H1 (cell line): Measurements from ENCODE around the gene RSKR. TPM values are rescaled to one million over a fixed set of nuclear protein-coding genes. Genes with fewer than 3 reads are reported as not detected.

Experiments
- CTCF ChIA-PET: fragments of 300-600 bp; sonication (Branson Sonifier 250); formaldehyde crosslinking; loops from one replicate; lab custom pipeline; 2021; ENCODE audit not compliant: partially characterized antibody; lab: Charles Lee
- POLR2A ChIA-PET: fragments of 300-600 bp; sonication (Branson Sonifier 250); formaldehyde crosslinking; loops from one replicate; lab custom pipeline; 2021; ENCODE audit warnings: inconsistent platforms; ENCODE audit not compliant: partially characterized antibody; lab: Charles Lee
- DNase-seq, 2 experiments: peaks; one replicate each; pipeline versions ENCODE4 v3.0.0 to v3.0.0-alpha.2; 2010 to 2022; ENCODE audit warnings: low spot score in 2 of 2, low read depth in 1 of 2, mixed read lengths in 1 of 2
- FAIRE-seq: peaks from 2 replicates; lab custom pipeline; 2011; peaks lifted over from hg19 to GRCh38; lab: Jason Lieb, UNC
- H2AFZ ChIP-seq: 2 replicates; pipeline ENCODE4 v1.8.1; 2012; ENCODE audit warnings: low read length, inconsistent platforms
- H2AK5ac ChIP-seq: 2 replicates; pipeline ENCODE4 v1.6.1; 2013; ENCODE audit warnings: low read depth, low read length
- H2BK120ac ChIP-seq: replicated peaks from 2 replicates; pipeline ENCODE3; 2013; ENCODE audit warnings: low read depth, low read length, inconsistent platforms
- H2BK12ac ChIP-seq: 2 replicates; pipeline ENCODE4 v1.6.1; 2013; ENCODE audit warnings: low read depth, low read length
- H2BK15ac ChIP-seq: 2 replicates; pipeline ENCODE4 v1.6.1; 2013; ENCODE audit warnings: low read length
- H2BK20ac ChIP-seq: 2 replicates; pipeline ENCODE4 v1.6.1; 2013; ENCODE audit warnings: low read length
- H2BK5ac ChIP-seq: 2 replicates; pipeline ENCODE4 v1.6.1; 2013; ENCODE audit warnings: low read depth, low read length
- H3K14ac ChIP-seq: 2 replicates; pipeline ENCODE4 v1.6.1; 2013; ENCODE audit warnings: inconsistent platforms; ENCODE audit not compliant: insufficient read length
- H3K18ac ChIP-seq: 2 replicates; pipeline ENCODE4 v1.6.1; 2013; ENCODE audit warnings: low read length; ENCODE audit errors: extremely low read depth
- H3K23ac ChIP-seq: 2 replicates; pipeline ENCODE4 v1.6.1; 2013; ENCODE audit warnings: inconsistent platforms; ENCODE audit not compliant: insufficient read length
- H3K23me2 ChIP-seq: 2 replicates; pipeline ENCODE4 v1.6.1; 2013; ENCODE audit warnings: low read depth, low read length
- H3K27ac ChIP-seq: 2 replicates; pipeline ENCODE4 v1.6.1; 2011; ENCODE audit warnings: low read depth, low read length, inconsistent platforms
- H3K27me3 ChIP-seq, 4 experiments: replicated peaks in 1 of 4; 1 replicate in 1 of 4; 2 replicates in 3 of 4; pipeline versions ENCODE4 v1.6.1 to v1.8.1; 2011 to 2013; ENCODE audit warnings: low read length in 3 of 4, mild to moderate bottlenecking in 3 of 4, inconsistent platforms in 2 of 4, mixed read lengths in 2 of 4, moderate library complexity in 1 of 4; ENCODE audit not compliant: control insufficient read depth in 3 of 4, insufficient read depth in 3 of 4; ENCODE audit errors: extremely low read depth in 1 of 4
- H3K36me3 ChIP-seq, 4 experiments: 2 replicates each; pipeline versions ENCODE4 v1.6.1 to v1.8.1; 2011 to 2013; ENCODE audit warnings: mild to moderate bottlenecking in 4 of 4, low read length in 3 of 4, moderate library complexity in 2 of 4, control low read depth in 1 of 4, inconsistent platforms in 1 of 4; ENCODE audit not compliant: insufficient read depth in 4 of 4, control insufficient read depth in 2 of 4
- H3K4ac ChIP-seq: replicated peaks from 2 replicates; pipeline ENCODE3; 2013; ENCODE audit warnings: low read length, low read depth, mixed read lengths, inconsistent platforms; ENCODE audit not compliant: insufficient read length
- H3K4me1 ChIP-seq, 4 experiments: replicated peaks in 1 of 4; 1 replicate in 1 of 4; 2 replicates in 3 of 4; pipeline versions ENCODE4 v1.6.1 to v1.8.1; 2011 to 2013; ENCODE audit warnings: low read length in 3 of 4, inconsistent platforms in 2 of 4, mixed read lengths in 1 of 4; ENCODE audit not compliant: insufficient read depth in 4 of 4, control insufficient read depth in 3 of 4
- H3K4me2 ChIP-seq, 2 experiments: 2 replicates each; pipeline versions ENCODE4 v1.6.1 to v1.8.1; 2011 to 2013; ENCODE audit warnings: low read depth in 2 of 2, low read length in 2 of 2, control low read depth in 1 of 2, inconsistent platforms in 1 of 2, mild to moderate bottlenecking in 1 of 2; ENCODE audit not compliant: insufficient read depth in 1 of 2
- H3K4me3 ChIP-seq, 4 experiments: fragments of 200-600, 300-600 bp in 1 of 4; sonication (generic), shearing (Covaris generic), sonication (Bioruptor Twin) in 1 of 4; 2 replicates each; pipeline versions ENCODE4 v1.5.1 to v1.8.1; 2011 to 2016; ENCODE audit warnings: low read length in 4 of 4, low read depth in 3 of 4, control low read depth in 2 of 4, inconsistent platforms in 2 of 4, mild to moderate bottlenecking in 2 of 4, mixed read lengths in 1 of 4, moderate library complexity in 1 of 4; ENCODE audit not compliant: insufficient read depth in 2 of 4; ENCODE audit errors: extremely low read depth in 1 of 4
- H3K56ac ChIP-seq: replicated peaks from 2 replicates; pipeline ENCODE3; 2013; ENCODE audit warnings: low read depth, mild to moderate bottlenecking, mixed read lengths, low read length, inconsistent platforms; ENCODE audit not compliant: insufficient read length
- H3K79me1 ChIP-seq: 2 replicates; pipeline ENCODE4 v1.6.1; 2013; ENCODE audit warnings: low read depth, low read length, control low read depth
- H3K79me2 ChIP-seq, 2 experiments: 2 replicates each; pipeline versions ENCODE4 v1.6.1 to v1.8.1; 2012 to 2013; ENCODE audit warnings: low read length in 2 of 2, mild to moderate bottlenecking in 2 of 2, inconsistent platforms in 1 of 2; ENCODE audit not compliant: insufficient read depth in 2 of 2, control insufficient read depth in 1 of 2
- H3K9ac ChIP-seq, 4 experiments: replicated peaks in 1 of 4; 1 replicate in 1 of 4; 2 replicates in 3 of 4; pipeline versions ENCODE4 v1.6.1 to v1.8.1; 2011 to 2013; ENCODE audit warnings: low read depth in 3 of 4, low read length in 3 of 4, control low read depth in 2 of 4, mild to moderate bottlenecking in 2 of 4, moderate library complexity in 2 of 4, inconsistent platforms in 1 of 4; ENCODE audit errors: extremely low read depth in 1 of 4
- H3K9me3 ChIP-seq, 2 experiments: 2 replicates each; pipeline versions ENCODE4 v1.6.1 to v1.8.1; 2012 to 2013; ENCODE audit warnings: mild to moderate bottlenecking in 2 of 2, moderate library complexity in 2 of 2, control low read depth in 1 of 2, inconsistent platforms in 1 of 2, low read depth in 1 of 2, low read length in 1 of 2, mixed read lengths in 1 of 2; ENCODE audit not compliant: insufficient read depth in 2 of 2
- H4K20me1 ChIP-seq, 2 experiments: replicated peaks in 1 of 2; 2 replicates each; pipeline versions ENCODE3 to v1.8.1; 2011 to 2013; ENCODE audit warnings: inconsistent platforms in 2 of 2, low read length in 2 of 2, mild to moderate bottlenecking in 1 of 2; ENCODE audit not compliant: insufficient read depth in 2 of 2, control insufficient read depth in 1 of 2
- H4K5ac ChIP-seq: 2 replicates; pipeline ENCODE4 v1.6.1; 2013; ENCODE audit warnings: low read length, low read depth, mixed read lengths, inconsistent platforms; ENCODE audit not compliant: insufficient read length
- H4K8ac ChIP-seq: 2 replicates; pipeline ENCODE4 v1.8.0; 2013; ENCODE audit warnings: mild to moderate bottlenecking, moderate library complexity, low read length, inconsistent platforms; ENCODE audit not compliant: insufficient read depth; ENCODE audit errors: extremely low read depth
- H4K91ac ChIP-seq: replicated peaks from 2 replicates; pipeline ENCODE3; 2013; ENCODE audit warnings: low read length, mixed read lengths, inconsistent platforms; ENCODE audit not compliant: insufficient read length
- BACH1 ChIP-seq: IDR thresholded peaks from 2 replicates; pipeline ENCODE4 v1.6.1; 2012; ENCODE audit warnings: low read length, improper control_type of control experiment
- CBX5 ChIP-seq: fragments of 300-800, 300-1000 bp; sonication (generic); IDR thresholded peaks from 2 replicates; pipeline ENCODE4 v1.7.1; 2016; ENCODE audit warnings: antibody characterized with exemption, low read length, low read depth
- CHD1 ChIP-seq: IDR thresholded peaks from 2 replicates; pipeline ENCODE4 v1.6.1; 2012; ENCODE audit warnings: low read depth, low read length, improper control_type of control experiment
- CHD2 ChIP-seq: IDR thresholded peaks from 2 replicates; pipeline ENCODE4 v1.6.1; 2012; ENCODE audit warnings: low read length, improper control_type of control experiment
- HDAC6 ChIP-seq: IDR thresholded peaks from one replicate; pipeline ENCODE4 v1.7.1; 2012; ENCODE audit warnings: low read depth, mild to moderate bottlenecking, inconsistent platforms, low read length, moderate library complexity
- KDM4A ChIP-seq: IDR thresholded peaks from one replicate; pipeline ENCODE4 v1.7.1; 2012; ENCODE audit warnings: low read depth, mild to moderate bottlenecking, moderate library complexity, low read length, inconsistent platforms; ENCODE audit not compliant: severe bottlenecking
- NANOG ChIP-seq: IDR thresholded peaks from 2 replicates; pipeline ENCODE4 v1.6.1; 2011; ENCODE audit warnings: low read length, low read depth, mild to moderate bottlenecking, inconsistent platforms; ENCODE audit not compliant: insufficient read depth, poor library complexity, severe bottlenecking
- SAP30 ChIP-seq: fragments of 300-600 bp; sonication (generic); IDR thresholded peaks from 2 replicates; pipeline ENCODE4 v1.7.1; 2012; ENCODE audit warnings: low read length, moderate library complexity, mild to moderate bottlenecking, inconsistent platforms; ENCODE audit not compliant: insufficient read depth, insufficient replicate concordance
- SIRT6 ChIP-seq: IDR thresholded peaks from one replicate; pipeline ENCODE4 v1.7.1; 2012; ENCODE audit warnings: low read length, inconsistent platforms
- WGBS, 2 experiments: shearing (Covaris generic) in 1 of 2; methylation state at CpG; one replicate each; pipeline versions ENCODE4 v1.1.6 to v1.1.7; 2013 to 2015; ENCODE audit warnings: low lambda C conversion rate in 2 of 2, mixed read lengths in 2 of 2, inconsistent platforms in 1 of 2, low coverage in 1 of 2, missing lambda C conversion rate in 1 of 2; ENCODE audit not compliant: insufficient replicate concordance in 2 of 2, insufficient coverage in 1 of 2, insufficient read length in 1 of 2; ENCODE audit errors: extremely low coverage in 1 of 2, missing lambda C conversion rate in 1 of 2; 5-methylcytosine and 5-hydroxymethylcytosine counted together
- polyA plus RNA-seq, 7 experiments: library from polyadenylated mRNA; depleted of rRNA in 3 of 7; stranded (reverse) in 5 of 7; unstranded in 2 of 7; fragments of >200 nt in 5 of 7; fragments of 200-250 nt in 2 of 7; gene quantifications; 1 replicate in 5 of 7; 2 replicates in 1 of 7; 4 replicates in 1 of 7; pipeline versions ENCODE4 v1.2.1 to v1.2.3, GENCODE V29; 2011 to 2013; ENCODE audit warnings: missing spikeins in 2 of 7, mixed read lengths in 2 of 7
- total RNA-seq: library from RNA; stranded (reverse); fragmentation: NEBNext Ultra II Directional; extraction: Animal tissue kit (Norgen Biotek cat#: 25700); gene quantifications from 2 replicates; pipeline ENCODE4 v1.2.1, GENCODE V29; 2021
- TF ChIP-seq, protein P1 (sequence below): IDR thresholded peaks from 2 replicates; pipeline ENCODE4 v1.6.1; 2012; ENCODE audit warnings: low read length, inconsistent platforms

The RSKR gene
- total and polyA plus RNA-seq, 2 of the 8 experiments (the other 6 are each of a cell fraction or from before 2014, with no cell fraction given): 24.1 to 28.5 TPM

- POLR2A ChIA-PET: interaction anchor here (0.7 to 14.8 kb wide), 9 partner anchors 9 to 76 kb away, joined by 3 to 163 read pairs (median 4); partner anchors contain the start of genes SDF2 and SUPT6H
Measured at GRCh38 chr17:28615260-28615940, 1.4 kb upstream of the RSKR start.

More at GRCh38 chr17:28615260-28615940, 1.4 kb upstream of the RSKR start:
- no peak overlapping the region for H3K4ac ChIP-seq
- no peak overlapping the region for H2BK5ac ChIP-seq
- H3K9ac ChIP-seq: no peak overlapping the region
- H3K4me3 ChIP-seq: no peak overlapping the region
- H2BK12ac ChIP-seq: no peak overlapping the region
- no peak overlapping the region for H2BK120ac ChIP-seq
- no peak for FAIRE-seq
- no peak overlapping the region for H2AK5ac ChIP-seq
- CTCF ChIA-PET: interaction anchor here (0.6 to 6.0 kb wide), 2 partner anchors 15 to 220 kb away, joined by 3 to 45 read pairs; partner anchors contain the start of gene SPAG5
- H3K56ac ChIP-seq: no peak overlapping the region
- no peaks in the 10 kb centered on the region for H3K23me2 ChIP-seq
- no peak overlapping the region for H2AFZ ChIP-seq
- H2BK15ac ChIP-seq: no peak overlapping the region
- TF ChIP-seq CBX5 (no peak), CHD2 (no peak), SAP30 (no peak), HDAC6 (no peak), SIRT6 (no peak), CHD1 (no peak), KDM4A (no peak), BACH1 (no peak), NANOG (no peak)
- TF ChIP-seq, protein P1, sequence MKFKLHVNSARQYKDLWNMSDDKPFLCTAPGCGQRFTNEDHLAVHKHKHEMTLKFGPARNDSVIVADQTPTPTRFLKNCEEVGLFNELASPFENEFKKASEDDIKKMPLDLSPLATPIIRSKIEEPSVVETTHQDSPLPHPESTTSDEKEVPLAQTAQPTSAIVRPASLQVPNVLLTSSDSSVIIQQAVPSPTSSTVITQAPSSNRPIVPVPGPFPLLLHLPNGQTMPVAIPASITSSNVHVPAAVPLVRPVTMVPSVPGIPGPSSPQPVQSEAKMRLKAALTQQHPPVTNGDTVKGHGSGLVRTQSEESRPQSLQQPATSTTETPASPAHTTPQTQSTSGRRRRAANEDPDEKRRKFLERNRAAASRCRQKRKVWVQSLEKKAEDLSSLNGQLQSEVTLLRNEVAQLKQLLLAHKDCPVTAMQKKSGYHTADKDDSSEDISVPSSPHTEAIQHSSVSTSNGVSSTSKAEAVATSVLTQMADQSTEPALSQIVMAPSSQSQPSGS: no peak
- H3K23ac ChIP-seq: no peak overlapping the region
- H3K18ac ChIP-seq: no peak overlapping the region
- H3K4me2 ChIP-seq: no peak overlapping the region
- peaks cover 57 to 89% (median 79%) of the 10 kb centered on the region in 4 experiments for H3K36me3 ChIP-seq
- no peak overlapping the region; the same call in 1 of the 2 replicates for H4K8ac ChIP-seq
- no peak overlapping the region for H2BK20ac ChIP-seq
- no peaks in the 10 kb centered on the region for H3K4me1 ChIP-seq
- no peak overlapping the region for H3K27ac ChIP-seq
- no peak for DNase-seq
- no peaks in the 10 kb centered on the region for H3K9me3 ChIP-seq
- 89% methylated on average over 4 of the region's 4 CpGs; no CpG with 5 or more reads in 1 of the 2 experiments for WGBS, 2 experiments
- peaks cover 2 to 5% of the 10 kb centered on the region in 2 experiments for H4K20me1 ChIP-seq
- no peak overlapping the region for H3K14ac ChIP-seq
- no peak overlapping the region for H4K91ac ChIP-seq
- H3K79me2 ChIP-seq: no peaks in the 10 kb centered on the region
- H4K5ac ChIP-seq: no peak overlapping the region
- H3K27me3 ChIP-seq: no peaks in the 10 kb centered on the region
- 0 out of 2 replicates have a peak, but pooled peaks cover 2% of the 10 kb centered on the region for H3K79me1 ChIP-seq
